GM21390 (cell line): Measurements from ENCODE around the gene AHNAK.

Experiments used
- ATAC-seq: cut with Tn5 transposase; IDR thresholded peaks from one replicate; pipeline ENCODE4 v1.9.1; 2021; ENCODE audit not compliant: unreplicated experiment

AHNAK gene

DNA sequence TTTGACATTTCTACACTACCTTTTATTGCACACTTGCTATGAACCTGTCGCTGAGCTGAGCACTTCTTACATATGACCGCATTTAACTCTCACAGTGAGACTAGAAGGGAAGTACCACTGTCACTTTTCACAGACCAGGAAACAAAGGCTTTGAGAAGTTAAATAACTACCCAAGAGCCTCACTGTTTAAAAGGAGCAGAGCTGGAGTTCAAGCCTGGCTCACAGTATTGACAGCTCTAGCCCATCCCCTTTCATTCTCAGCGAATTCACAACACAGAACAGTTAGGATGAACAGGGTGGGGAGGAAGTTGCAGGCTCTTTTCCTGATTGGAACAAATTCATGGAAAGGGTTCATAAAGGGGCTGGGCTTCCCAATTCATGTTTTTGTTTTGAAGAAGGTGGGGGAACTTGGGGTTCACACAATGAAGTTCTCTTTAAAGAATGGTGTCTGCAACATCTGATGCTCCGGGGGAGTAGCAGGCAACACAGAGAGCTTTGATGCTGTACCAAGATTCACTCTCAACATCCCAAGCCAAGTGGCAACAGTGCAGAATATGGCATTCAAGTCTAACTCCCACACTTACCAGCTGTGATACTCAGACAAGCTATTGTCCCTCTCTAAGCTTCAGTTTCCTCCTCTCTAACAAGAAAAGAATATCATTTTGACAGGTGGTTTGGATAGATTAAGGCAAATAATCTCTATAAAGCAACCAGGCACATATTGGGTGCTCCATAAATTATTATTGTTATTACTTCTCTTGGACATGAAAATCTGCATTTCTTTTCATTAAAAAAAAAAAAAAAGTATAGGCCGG lies 110.6 kb downstream of the AHNAK start:
- no peak for ATAC-seq

DNA sequence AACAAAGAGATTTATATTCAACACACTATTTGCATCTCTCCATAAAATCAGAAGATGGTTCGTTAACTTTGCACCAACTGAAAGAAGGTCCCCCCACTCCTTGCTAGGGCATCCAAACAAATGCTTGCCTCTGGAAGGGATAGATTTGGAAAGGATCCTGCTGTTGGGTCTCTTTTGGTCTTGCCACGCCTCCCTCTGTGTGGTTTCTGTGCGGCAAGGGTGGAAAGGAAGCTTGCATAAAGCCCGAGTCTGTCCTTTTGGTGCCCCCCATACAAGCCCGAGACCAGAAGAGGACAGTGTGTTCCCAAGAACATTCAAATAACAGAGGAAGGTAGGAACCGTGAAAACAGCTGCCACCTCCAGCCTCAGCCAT lies 112.7 kb downstream of the AHNAK start:
- no peak for ATAC-seq

DNA sequence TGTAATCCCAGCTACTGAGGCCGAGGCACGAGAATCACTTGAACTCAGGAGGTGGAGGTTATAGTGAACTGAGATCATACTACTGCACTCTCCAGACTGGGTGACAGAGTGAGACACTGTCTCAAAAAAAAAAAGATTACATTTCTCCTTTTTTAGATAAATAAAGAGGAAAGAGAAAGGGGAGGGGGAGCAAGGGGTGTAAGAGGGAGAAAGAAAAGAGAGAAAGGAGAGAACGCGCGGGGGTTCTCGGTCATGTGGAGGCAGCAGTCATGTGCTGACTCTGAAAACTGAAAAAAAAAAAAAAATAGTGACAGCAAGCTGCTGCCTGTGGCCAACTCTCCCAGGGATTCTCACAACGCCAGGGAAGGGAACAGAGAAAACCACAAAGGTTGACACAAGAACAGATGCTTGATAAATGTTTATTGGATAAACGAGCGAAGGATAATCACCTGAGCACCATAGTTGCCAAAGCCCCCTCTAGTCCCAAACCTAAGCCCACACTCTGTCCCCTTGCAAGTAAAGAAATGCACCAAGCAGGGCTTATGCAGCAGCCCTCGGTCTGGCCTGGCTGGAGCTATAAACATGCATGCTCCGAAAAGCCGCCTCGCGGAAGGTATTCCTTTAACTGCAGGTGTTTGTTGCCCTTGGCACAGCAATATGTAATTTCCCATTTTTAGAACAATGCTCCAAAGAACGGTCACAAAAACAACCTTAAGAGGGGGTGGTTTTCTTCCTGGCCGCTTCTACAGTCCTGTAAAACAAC lies 113.3 kb downstream of the AHNAK start:
- ATAC-seq: no peak

DNA sequence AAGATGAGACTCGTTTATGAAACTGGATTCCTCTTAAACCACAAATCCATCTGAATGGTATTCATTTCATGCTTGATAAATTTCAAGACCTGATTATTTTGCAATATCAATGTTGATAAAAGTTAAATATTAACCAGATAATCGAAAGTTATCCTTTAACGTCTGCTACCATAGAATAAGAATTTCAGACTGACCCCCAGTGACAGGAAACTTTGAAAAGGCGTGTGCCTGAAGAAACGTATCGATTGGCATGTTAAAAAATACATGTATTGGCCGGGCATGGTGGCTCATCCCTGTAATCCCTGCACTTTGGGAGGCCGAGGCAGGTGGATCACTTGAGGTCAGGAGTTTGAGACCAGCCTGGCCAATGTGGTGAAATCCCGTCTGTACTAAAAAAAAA lies 113.9 kb downstream of the AHNAK start:
- no peak for ATAC-seq

DNA sequence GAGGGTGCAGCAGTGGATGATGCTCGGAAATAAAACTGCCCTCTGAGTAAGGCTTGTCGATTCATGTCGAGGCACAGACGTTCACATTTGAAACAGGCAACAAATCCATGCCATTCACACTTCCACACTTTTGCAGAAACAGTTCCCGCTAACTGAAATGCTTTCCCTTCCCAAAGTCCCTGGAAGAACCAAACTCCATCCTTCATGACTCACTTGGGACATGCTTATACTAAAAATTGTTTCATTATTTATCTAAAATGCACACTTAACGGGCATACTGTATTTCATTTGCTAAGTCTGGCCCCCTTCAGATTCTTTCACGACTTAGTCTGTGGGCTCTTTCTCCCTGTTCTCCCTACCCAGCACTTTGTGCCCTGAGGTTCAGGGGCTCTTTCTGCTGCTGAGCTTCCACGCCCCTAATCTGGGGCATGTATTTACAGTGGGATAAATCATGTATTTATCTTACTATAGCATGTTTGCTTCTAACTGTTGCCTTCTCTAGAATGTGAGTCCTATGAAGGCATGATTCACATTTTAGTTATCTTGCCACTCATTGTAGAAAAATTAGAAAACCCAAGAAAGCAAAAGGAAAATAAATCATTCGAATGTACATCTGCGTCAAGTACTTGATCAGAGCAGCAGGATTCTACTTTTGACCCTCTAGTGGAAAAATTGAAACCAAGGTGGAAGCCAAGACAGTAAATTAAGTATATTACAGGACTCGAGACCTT lies 115.3 kb downstream of the AHNAK start:
- ATAC-seq: no peak

DNA sequence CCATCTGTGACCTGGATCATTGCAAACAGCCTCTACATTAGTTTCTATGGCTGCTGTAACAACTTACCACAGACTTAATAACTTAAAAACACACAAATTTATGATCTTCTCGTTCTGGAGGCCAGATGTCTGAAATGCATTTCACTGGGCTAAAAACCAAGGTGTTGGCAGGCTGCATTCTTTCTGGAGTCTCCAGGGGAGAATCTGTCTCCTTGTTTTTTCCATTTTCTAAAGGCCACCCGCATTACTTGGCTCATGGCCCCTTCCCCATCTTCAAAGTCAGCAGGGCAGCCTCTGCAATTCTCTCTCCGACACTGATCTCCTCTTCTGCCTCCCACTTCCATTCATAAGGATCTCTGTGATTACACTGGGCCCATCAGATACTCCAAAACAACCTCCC lies 116.2 kb downstream of the AHNAK start:
- no peak for ATAC-seq

DNA sequence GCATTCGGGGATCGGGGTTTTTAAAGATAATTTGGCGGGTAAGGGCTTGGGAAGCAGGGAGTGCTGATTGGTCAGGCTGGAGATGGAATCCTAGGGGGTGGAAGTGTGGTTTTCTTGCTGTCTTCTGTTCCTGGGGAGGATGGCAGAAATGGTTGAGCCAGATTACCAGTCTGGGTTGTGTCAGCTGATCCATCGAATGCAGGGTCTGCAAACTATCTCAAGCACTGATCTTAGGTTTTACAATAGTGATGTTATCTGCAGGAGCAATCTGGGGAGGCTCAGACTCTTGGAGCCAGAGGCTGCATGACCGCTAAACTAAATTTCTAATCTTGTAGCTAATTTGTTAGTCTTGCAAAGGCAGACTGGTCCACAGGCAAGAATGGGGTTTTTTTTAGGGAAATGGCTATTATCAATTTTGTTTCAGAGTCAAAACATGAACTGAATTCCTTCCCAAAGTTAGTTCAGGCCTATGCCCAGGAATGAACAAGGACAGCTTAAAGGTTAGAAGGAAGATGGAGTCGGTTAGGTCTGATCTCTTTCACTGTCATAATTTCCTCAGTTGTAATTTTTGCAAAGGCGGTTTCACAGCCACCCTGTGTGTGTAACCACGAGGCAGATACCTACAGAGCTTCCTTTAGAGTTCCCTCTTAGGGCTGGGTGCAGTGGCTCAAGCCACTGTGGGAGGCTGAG lies 117.6 kb downstream of the AHNAK start:
- ATAC-seq: no peak

DNA sequence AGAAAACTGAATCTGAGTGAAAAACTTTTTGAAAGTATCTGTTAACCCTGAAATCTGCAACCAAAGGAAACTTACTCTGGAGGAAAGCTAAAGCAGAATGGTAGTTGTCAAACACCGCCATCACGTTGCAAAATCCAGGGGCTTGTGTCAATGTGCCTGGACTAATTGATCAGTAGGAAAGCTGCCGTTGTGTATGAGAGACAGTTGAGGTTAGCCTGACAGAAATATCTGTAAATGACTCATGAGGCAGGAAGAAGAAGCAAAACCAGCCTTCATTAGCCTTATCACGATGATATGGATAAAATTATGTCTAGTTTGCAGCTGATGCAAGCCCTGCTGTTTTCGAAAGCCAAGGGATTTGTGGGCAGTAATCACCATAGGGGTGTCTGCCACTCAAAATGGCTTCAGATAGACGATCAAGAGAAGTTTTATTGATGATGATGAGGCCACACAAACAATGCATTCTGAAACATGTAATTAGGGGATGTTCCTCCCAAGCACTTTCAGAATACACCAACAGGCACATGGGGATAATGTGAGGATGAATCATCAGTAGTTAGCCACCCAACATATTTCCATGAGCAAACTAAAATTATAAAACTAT lies 118.9 kb downstream of the AHNAK start:
- ATAC-seq: no peak

DNA sequence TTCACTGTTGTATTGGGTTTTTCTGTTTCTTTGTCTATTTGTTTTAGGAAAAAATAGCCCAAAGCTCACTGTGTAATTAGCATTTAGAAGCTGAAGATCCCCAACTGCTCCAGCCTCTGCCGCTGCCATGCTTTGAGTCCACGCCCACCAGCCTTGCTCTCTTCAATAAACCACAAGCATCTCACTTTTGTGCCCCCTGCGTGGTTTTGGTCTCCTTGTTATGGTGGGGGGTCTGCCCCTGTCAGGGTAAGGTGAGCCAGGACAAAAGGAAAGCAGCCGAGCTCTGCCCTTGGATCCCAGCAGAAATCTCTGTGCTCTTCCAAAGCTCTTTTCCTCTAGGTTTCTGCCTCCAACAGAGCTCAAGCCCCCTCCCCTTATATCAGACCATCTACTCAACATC lies 123.6 kb downstream of the AHNAK start:
- no peak for ATAC-seq

DNA sequence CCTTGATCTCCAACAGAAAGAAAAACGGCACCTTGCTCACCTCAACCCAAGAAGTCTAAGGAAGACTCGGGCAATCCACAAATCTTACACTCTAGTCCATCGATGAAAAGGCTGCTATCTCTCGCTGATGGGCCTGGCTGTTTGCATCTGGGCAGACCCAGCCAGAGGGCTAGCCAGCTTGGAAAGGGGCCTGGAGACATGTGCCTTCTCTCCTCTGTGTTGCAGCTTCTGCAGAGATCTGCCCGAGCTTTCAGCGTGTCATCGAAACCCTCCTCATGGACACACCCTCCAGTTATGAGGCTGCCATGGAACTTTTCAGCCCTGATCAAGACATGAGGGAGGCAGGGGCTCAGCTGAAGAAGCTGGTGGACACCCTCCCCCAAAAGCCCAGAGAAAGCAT lies 124.6 kb downstream of the AHNAK start:
- no peak for ATAC-seq

DNA sequence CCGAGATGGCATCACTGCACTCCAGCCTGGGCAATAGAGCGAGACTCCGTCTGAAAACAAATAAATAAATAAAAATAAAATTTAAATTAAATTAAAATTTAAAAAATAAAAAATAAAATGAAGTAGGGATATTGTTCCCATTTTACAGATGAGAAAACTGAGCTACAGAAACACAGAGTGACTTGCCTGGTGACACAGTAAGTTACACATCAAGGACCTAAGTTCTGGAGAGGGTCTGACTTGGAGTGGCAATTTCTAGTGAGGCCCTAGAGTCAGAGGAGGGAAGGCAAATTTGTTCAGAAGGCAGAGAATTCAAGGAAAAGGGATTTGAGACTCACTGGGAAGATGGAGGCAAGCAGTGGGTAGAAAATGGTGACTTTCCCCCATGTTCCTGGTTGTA lies 125.7 kb downstream of the AHNAK start:
- no peak for ATAC-seq

DNA sequence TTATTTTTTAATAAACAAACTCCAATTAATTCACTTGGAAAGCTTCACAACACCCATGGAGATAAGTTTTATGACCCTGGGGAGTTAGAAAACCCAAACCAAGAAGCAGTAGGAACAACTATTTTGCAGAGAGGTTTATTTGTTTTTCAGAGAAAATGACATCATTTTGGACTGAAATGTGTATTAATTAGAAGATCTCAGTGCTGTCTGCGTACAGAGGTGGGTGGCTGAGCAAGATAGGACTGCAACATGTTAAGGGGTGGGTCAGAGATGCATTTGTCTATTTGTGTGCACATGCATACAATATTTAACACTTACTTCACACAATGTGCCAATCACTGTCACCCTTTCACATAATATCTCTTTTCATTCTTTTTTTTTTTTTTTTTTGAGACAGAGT lies 126.7 kb downstream of the AHNAK start:
- no peak for ATAC-seq

DNA sequence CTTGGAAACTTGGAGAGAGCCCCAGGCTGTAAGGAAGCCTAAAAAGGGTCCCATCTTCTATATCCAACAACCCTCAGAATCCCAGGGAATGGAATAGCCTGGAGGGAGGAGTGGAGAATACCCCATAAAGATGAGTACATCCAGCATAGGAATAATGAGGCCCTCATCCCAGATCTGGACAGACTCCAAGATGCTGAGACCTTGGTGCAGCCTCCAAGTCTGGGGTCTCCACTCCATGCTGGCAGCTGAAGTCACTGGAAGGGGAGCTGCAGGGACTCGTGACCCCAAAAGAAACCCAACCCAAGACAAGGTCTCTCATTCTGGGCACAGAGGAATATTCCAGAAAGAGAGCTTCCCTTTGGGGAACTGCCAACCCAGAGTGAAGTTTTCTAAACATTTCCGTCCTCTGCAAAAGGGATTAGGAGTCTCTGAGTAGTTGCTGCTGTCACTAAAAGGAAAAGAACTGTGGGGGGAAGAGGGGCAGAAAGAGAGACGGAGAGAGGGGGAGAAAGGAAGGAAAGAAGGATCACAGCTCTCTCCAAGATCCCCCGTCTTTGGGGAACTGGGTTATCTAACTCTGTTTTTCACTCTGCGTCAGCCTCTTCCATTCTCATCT lies 127.2 kb downstream of the AHNAK start:
- no peak for ATAC-seq

DNA sequence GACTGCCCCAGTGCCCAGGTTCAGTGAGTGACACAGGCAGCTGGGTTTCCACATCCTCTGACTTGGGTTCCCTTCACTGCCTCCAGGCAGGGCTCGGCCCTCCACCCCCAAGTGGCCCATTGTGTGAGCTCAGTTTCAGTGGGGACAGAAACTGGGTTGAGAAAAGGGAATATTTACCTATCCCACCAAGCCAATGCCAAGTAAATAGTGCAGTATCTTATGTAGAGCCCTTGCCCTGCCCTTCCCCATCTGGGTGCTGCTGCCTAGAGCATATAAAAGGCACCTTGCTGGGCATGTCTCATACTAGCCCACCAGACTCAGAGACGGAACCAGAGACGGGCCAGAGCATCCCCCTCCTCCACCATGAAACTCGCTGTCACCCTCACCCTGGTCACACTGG lies 127.9 kb downstream of the AHNAK start, which contains the start of gene SCGB1A1:
Gene SCGB1A1 (plus strand): TSS at position 301 of the 400 bp plus-strand sequence. CDS start 63 bp downstream, at position 364.
- ATAC-seq: no peak

DNA sequence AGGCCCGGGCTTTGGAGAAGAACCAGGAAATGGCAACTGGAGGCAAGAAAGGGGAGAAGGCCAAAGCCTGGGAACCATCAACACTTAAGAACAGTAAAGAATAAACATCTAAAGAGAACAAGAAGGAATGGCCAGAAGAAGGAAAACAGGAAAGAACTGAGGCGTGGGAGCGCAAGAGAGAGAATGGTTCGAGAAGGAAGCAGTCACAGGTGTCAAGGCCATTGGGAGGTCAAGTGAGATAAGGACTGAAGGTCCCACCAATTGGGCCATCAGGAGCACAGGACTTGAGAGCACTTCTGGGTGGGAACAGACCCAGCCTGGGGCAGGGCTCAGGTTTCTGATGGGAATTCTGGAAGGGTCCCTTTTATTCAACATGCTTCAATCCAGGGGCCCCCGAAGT lies 128.5 kb downstream of the AHNAK start:
- no peak for ATAC-seq

DNA sequence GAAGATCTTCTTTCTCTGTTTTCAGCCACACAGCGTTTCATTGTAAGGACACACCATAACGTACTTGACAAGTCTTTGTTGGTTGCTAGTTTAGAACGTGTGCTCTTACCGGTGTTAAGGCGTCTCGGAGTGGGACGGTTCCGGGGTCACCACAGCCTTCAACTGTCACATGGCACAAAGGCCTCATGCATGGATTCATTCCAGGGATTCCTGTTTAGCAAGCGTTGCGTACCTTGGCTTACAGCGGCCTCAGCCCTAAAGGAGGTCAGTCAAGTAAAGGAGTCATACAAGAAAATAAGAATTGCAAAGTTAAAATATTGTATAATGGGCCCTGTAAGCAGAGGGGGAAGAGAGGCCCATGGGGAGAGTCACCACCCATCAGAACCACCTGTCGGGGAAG lies 130.0 kb downstream of the AHNAK start:
- no peak for ATAC-seq

DNA sequence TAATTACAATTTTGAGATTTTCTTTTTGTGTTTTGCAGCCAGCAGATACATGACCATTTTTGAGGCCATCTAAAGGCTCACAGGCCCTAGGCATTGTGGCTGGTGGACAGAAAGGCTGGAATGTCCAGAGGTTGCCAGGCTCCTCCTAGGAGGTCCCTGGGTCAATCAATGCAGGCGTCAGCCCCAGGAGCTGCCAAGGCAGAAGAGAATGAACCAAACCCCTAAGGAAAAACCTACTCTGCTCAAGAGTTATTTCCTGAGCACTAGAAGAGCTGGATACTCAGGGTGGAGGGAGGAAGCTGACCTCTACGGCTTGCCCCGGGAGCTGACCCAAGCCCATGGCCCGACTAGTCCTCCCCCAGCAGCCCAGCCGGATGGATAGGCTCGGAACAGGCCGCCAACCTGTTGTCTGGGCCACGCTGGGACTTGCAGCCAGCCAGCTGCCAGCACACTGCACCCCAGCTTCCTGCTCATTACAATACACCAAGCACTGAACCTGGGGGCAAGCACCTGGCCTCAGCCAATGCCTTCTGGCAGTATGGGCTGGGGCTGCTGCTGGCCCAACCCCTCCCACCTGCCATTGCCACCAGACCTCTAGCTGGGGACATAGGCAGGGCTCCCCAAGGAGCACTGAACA lies 133.4 kb downstream of the AHNAK start:
- ATAC-seq: no peak

DNA sequence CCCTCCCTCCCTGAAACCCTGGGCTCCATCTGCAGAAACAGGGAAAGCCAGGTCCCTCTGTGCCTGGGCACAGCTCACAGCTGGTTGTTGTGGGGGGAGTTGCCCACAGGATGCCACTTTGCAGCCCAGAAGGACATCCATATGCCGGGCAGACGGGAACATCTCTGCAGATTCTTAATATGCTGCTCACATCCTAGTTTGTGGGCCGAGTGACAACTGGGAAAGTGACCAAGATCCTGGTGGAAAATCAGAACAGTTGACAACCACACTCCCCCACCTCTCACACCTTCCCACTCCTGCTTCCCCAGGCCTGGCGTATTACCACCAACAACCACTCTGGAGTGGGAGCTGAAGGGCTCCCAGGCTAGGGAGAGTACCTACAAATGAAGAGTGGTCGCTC lies 135.1 kb downstream of the AHNAK start:
- ATAC-seq: no peak

DNA sequence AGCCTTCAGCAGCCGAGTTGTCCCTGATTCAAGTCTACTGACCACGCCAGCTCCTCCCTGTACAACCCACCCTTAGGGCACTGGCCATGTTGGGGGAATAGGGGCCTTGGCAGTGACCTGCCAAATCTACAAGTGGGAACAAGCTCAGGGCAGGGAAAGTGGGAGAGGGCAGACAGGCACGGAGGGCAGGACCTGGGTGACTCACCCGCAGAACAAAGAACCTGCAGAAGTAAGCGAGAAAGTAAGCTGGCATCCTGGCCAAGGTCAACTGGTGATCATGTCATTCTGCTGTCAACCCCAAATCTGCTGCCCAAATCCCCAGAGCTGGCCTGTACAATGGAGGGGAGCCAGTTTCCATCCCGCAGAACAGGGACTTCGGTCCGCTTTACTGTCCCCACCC lies 135.6 kb downstream of the AHNAK start:
- no peak for ATAC-seq

DNA sequence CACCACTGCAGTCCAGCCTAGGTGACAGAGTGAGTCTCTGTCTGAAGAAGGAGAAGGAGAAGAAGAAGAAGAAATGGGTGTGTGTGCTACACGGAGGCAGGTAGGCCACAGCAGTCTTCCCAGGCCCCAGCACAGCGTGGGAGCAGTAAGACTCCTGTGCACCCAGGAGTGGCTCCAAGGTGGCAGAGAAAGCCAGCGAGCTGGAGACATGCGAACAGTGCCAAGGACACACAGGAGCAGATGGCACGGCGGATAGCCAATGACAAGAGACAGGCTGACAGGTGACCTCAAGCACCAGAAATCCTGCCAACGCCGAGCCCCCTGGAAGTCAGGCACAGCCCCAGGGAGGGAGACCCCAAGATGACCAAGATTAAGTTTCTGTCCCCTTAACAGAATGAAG lies 136.8 kb downstream of the AHNAK start:
- no peak for ATAC-seq
